NB4 (cell line): ENCODE measurements around the gene PCSK6.

Experiments
- CTCF ChIP-seq: IDR thresholded peaks from one replicate; pipeline ENCODE4 v1.5.1; 2012; ENCODE audit warnings: low read depth, low read length
- MYC ChIP-seq: IDR thresholded peaks from 2 replicates; pipeline ENCODE4 v1.6.1; 2011; ENCODE audit warnings: low read depth, low read length
- POLR2A ChIP-seq: IDR thresholded peaks from 2 replicates; pipeline ENCODE4 v1.6.1; 2011; ENCODE audit warnings: mild to moderate bottlenecking; ENCODE audit not compliant: insufficient read length; ENCODE audit errors: extremely low read depth

DNA sequence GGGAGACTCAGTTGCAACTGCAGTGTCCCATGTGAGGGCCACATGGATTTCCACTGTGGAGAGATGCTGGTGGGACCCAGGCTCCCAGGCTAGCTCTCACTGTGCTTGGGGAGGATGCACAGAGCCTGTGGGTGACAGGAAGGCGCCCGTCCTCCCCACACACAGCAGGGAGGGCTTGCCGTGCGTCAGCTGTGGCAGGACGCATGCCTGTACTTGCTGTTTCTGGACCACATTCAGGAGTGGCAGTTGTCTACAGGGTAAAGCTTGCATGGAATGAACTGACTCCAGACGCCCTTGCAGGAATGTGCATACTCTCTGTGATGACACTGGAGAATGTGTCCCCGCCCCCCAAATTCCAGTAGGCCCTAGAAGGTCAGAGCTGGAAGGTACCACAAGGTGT lies 130.6 kb downstream of the PCSK6 start:
- no peak for TF ChIP-seq CTCF
- no peak for TF ChIP-seq MYC
- TF ChIP-seq POLR2A: no peak
